GM04503 (cell line): ENCODE data around the gene GRAP2.
"Not testable (repeated sequence)": the region's sequence is repeated elsewhere in the genome, so short reads cannot be mapped to it uniquely, and the experiment has no call there.

Experiments
- DNase-seq: peaks from one replicate; pipeline ENCODE4 v3.0.0-alpha.2; 2012; ENCODE audit warnings: low read depth

The GRAP2 gene

GRCh38 chr22:39900306-39901227 is at the start of gene GRAP2:
TSS of gene GRAP2 (plus strand) at chr22:39901084. CDS start at chr22:39947107, 46,023 bp downstream.
- DNase-seq: no peak

GRCh38 chr22:39851606-39852315 is 49.1 kb upstream of the GRAP2 start:
- DNase-seq: no peak

DNA sequence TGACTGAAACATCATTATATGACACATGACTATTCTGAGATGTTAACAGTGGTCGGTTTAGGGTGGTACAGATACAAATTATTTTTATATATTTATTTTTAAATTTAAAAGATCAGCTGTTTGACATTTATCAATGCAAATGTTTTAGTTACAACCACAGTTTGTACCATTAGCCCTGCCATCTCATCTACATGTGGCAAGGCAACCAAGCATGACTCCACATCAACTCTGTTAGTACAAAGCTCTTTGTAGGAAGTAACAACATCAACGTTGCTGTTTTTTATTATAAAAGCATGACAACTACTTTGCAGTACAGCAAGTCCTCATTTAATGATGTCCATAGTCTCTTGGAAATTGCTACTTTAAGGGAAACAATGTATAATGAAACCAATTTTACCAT is 48.1 kb upstream of the GRAP2 start:
- DNase-seq: no peak

GRCh38 chr22:39856588-39856987 is 44.3 kb upstream of the GRAP2 start:
- DNase-seq: no peak

DNA sequence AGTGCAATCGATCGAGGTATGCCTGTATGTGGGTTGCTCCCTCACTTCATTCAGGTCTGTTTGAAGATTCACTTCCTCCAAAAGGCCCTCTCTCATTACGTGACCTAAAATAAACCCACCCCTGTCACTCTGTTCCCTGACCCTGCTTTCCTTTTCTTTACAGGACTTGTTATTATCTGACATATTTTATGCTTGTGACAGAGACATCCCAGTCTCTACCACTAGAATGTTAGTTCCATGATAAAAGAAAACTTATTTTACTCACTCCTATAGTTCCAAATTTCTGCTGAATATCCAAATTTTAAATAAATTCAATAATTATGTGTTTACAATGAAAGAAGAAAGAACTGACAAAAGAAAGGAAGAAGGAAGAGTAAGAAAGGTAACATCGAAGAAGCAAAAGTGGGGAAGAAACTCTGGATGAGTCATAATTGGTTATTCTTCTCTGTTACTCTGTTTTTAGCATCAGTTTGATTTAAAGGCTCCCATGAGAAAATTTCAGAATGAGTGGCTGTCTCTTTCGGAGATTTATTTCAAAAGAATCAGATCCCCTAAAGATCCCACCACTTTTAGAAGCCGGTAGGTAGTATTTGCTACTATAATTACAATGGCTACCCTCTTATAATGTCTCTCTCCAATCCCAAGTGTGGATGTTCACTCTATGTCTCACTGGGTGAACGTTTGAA is 40.8 kb upstream of the GRAP2 start:
- no peak for DNase-seq

- DNase-seq: no peak
Observed at GRCh38 chr22:39868741-39869140, 32.1 kb upstream of the GRAP2 start.

- DNase-seq: not testable (repeated sequence)
Observed at GRCh38 chr22:39869797-39870196, 31.1 kb upstream of the GRAP2 start.

GRCh38 chr22:39871008-39871798 is 29.7 kb upstream of the GRAP2 start:
- no peak for DNase-seq

- no peak for DNase-seq
Observed at GRCh38 chr22:39872548-39872947, 28.3 kb upstream of the GRAP2 start.

DNA sequence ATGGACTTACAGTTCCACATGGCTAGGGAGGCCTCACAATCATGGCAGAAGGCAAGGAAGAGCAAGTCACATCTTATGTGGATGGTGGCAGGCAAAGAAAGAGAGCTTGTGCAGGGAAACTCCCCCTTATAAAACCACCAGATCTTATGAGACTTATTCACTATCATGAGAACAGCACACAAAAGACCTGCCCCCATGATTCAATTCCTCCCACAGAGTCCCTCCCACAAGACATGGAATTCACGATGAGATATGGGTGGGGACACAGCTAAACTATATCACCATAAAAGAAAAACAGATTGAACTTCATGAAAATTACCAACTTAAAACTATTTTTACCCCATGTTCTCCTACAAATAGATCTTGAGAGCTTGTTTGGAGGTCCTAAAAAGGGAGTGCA is 26.9 kb upstream of the GRAP2 start:
- DNase-seq: no peak

DNA sequence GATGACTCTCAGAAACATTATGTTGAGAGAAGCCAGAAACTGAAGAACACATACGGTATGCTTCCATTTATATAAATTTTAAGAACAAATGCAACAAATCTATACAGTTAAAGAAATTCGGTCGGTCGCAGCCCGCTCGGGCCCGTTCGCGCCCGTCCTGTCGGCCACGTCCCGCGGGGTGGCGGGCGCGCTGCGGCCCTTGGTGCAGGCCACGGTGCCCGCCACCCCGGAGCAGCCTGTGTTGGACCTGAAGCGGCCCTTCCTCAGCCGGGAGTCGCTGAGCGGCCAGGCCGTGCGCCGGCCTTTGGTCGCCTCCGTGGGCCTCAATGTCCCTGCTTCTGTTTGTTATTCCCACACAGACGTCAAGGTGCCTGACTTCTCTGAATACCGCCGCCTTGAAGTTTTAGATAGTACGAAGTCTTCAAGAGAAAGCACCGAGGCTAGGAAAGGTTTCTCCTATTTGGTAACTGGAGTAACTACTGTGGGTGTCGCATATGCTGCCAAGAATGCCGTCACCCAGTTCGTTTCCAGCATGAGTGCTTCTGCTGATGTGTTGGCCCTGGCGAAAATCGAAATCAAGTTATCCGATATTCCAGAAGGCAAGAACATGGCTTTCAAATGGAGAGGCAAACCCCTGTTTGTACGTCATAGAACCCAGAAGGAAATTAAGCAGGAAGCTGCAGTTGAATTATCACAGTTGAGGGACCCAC is 25.6 kb upstream of the GRAP2 start:
- not testable (repeated sequence) for DNase-seq

- no peak for DNase-seq
Observed at GRCh38 chr22:39877079-39877845, 23.6 kb upstream of the GRAP2 start.

DNA sequence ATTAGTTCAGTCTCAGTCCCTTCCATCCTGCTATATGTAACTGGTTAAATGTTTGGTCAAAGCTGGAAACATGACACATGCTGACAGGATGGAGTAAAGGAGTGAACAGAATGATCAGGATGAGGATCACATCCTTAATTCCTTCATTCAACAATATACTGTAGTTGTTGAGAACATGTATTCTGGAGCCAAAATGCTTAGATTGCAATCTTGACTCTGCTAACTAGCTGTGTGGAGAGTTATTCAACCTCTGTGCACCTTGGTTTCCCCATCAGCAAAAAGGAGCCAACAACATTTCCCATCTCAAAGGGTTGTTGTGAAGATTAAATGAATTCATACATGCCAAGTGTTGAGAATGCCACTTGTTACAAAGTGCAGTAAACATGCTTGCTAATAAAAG is 20.2 kb upstream of the GRAP2 start:
- no peak for DNase-seq

GRCh38 chr22:39883057-39883456 is 17.8 kb upstream of the GRAP2 start:
- DNase-seq: no peak

DNA sequence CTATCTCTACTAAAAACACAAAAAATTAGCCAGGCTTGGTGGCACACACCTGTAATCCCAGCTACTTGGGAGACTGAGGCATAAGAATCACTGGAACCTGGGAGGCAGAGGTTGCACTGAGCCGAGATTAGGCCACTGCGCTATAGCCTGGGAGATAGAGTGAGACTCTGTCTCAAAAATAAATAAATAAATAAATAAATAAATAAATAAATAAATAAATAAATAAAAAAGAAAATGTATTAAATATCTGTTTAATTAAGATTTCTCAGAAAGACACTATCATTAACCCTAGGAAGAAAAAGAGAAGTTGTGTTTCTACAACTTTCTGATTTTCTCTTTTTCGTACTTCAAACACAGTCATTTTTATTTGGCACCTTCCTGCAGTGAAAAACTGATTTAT is 11.0 kb upstream of the GRAP2 start:
- not testable (repeated sequence) for DNase-seq

GRCh38 chr22:39893526-39893925 is 7.4 kb upstream of the GRAP2 start, which contains the start of gene ENTHD1:
TSS of gene ENTHD1 (minus strand) at chr22:39893760. CDS start at chr22:39887748, 6,012 bp downstream.
- DNase-seq: no peak

- DNase-seq: no peak
Observed at GRCh38 chr22:39894554-39895092, 6.3 kb upstream of the GRAP2 start.

DNA sequence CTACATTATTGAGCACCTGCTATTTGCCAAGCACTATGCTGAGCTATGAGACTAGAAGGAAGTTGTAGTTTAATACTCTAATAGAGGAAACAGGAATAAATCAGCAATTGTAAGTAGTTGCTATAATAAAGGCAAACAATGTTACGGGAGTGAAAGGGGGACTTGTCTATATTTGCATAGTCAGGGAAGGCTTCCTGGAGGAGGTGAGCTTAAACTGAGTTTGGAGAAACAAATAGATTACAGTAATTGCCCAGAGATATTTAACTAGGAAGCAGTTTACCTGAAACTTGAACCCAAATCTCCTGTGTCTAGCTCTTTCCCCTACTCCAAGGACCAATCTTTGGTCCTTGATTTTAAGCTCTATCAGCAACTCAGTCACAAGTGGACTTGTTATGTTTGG is 5.2 kb upstream of the GRAP2 start:
- no peak for DNase-seq

GRCh38 chr22:39896313-39896996 is 4.4 kb upstream of the GRAP2 start:
- no peak for DNase-seq
